H1 (cell line): ENCODE results near the gene PER2. TPM values are rescaled to one million over a fixed set of nuclear protein-coding genes. Genes with fewer than 3 reads are reported as not detected.
"Not testable (repeated sequence)": the region's sequence is repeated elsewhere in the genome, so short reads cannot be mapped to it uniquely, and the experiment has no call there.

Source experiments
- CTCF ChIA-PET: fragments of 300-600 bp; sonication (Branson Sonifier 250); formaldehyde crosslinking; loops from one replicate; lab custom pipeline; 2021; ENCODE audit not compliant: partially characterized antibody; lab: Charles Lee
- POLR2A ChIA-PET: fragments of 300-600 bp; sonication (Branson Sonifier 250); formaldehyde crosslinking; loops from one replicate; lab custom pipeline; 2021; ENCODE audit warnings: inconsistent platforms; ENCODE audit not compliant: partially characterized antibody; lab: Charles Lee
- DNase-seq, 2 experiments: peaks; one replicate each; pipeline versions ENCODE4 v3.0.0 to v3.0.0-alpha.2; 2010 to 2022; ENCODE audit warnings: low spot score in 2 of 2, low read depth in 1 of 2, mixed read lengths in 1 of 2
- FAIRE-seq: peaks from 2 replicates; lab custom pipeline; 2011; peaks lifted over from hg19 to GRCh38; lab: Jason Lieb, UNC
- H2AFZ ChIP-seq: 2 replicates; pipeline ENCODE4 v1.8.1; 2012; ENCODE audit warnings: low read length, inconsistent platforms
- H2AK5ac ChIP-seq: 2 replicates; pipeline ENCODE4 v1.6.1; 2013; ENCODE audit warnings: low read depth, low read length
- H2BK120ac ChIP-seq: replicated peaks from 2 replicates; pipeline ENCODE3; 2013; ENCODE audit warnings: low read depth, low read length, inconsistent platforms
- H2BK12ac ChIP-seq: 2 replicates; pipeline ENCODE4 v1.6.1; 2013; ENCODE audit warnings: low read depth, low read length
- H2BK15ac ChIP-seq: 2 replicates; pipeline ENCODE4 v1.6.1; 2013; ENCODE audit warnings: low read length
- H2BK20ac ChIP-seq: 2 replicates; pipeline ENCODE4 v1.6.1; 2013; ENCODE audit warnings: low read length
- H2BK5ac ChIP-seq: 2 replicates; pipeline ENCODE4 v1.6.1; 2013; ENCODE audit warnings: low read depth, low read length
- H3K14ac ChIP-seq: 2 replicates; pipeline ENCODE4 v1.6.1; 2013; ENCODE audit warnings: inconsistent platforms; ENCODE audit not compliant: insufficient read length
- H3K18ac ChIP-seq: 2 replicates; pipeline ENCODE4 v1.6.1; 2013; ENCODE audit warnings: low read length; ENCODE audit errors: extremely low read depth
- H3K23ac ChIP-seq: 2 replicates; pipeline ENCODE4 v1.6.1; 2013; ENCODE audit warnings: inconsistent platforms; ENCODE audit not compliant: insufficient read length
- H3K23me2 ChIP-seq: 2 replicates; pipeline ENCODE4 v1.6.1; 2013; ENCODE audit warnings: low read depth, low read length
- H3K27ac ChIP-seq: 2 replicates; pipeline ENCODE4 v1.6.1; 2011; ENCODE audit warnings: low read depth, low read length, inconsistent platforms
- H3K27me3 ChIP-seq, 4 experiments: replicated peaks in 1 of 4; 1 replicate in 1 of 4; 2 replicates in 3 of 4; pipeline versions ENCODE4 v1.6.1 to v1.8.1; 2011 to 2013; ENCODE audit warnings: low read length in 3 of 4, mild to moderate bottlenecking in 3 of 4, inconsistent platforms in 2 of 4, mixed read lengths in 2 of 4, moderate library complexity in 1 of 4; ENCODE audit not compliant: control insufficient read depth in 3 of 4, insufficient read depth in 3 of 4; ENCODE audit errors: extremely low read depth in 1 of 4
- H3K36me3 ChIP-seq, 4 experiments: 2 replicates each; pipeline versions ENCODE4 v1.6.1 to v1.8.1; 2011 to 2013; ENCODE audit warnings: mild to moderate bottlenecking in 4 of 4, low read length in 3 of 4, moderate library complexity in 2 of 4, control low read depth in 1 of 4, inconsistent platforms in 1 of 4; ENCODE audit not compliant: insufficient read depth in 4 of 4, control insufficient read depth in 2 of 4
- H3K4ac ChIP-seq: replicated peaks from 2 replicates; pipeline ENCODE3; 2013; ENCODE audit warnings: low read length, low read depth, mixed read lengths, inconsistent platforms; ENCODE audit not compliant: insufficient read length
- H3K4me1 ChIP-seq, 4 experiments: replicated peaks in 1 of 4; 1 replicate in 1 of 4; 2 replicates in 3 of 4; pipeline versions ENCODE4 v1.6.1 to v1.8.1; 2011 to 2013; ENCODE audit warnings: low read length in 3 of 4, inconsistent platforms in 2 of 4, mixed read lengths in 1 of 4; ENCODE audit not compliant: insufficient read depth in 4 of 4, control insufficient read depth in 3 of 4
- H3K4me2 ChIP-seq, 2 experiments: 2 replicates each; pipeline versions ENCODE4 v1.6.1 to v1.8.1; 2011 to 2013; ENCODE audit warnings: low read depth in 2 of 2, low read length in 2 of 2, control low read depth in 1 of 2, inconsistent platforms in 1 of 2, mild to moderate bottlenecking in 1 of 2; ENCODE audit not compliant: insufficient read depth in 1 of 2
- H3K4me3 ChIP-seq, 4 experiments: fragments of 200-600, 300-600 bp in 1 of 4; sonication (generic), shearing (Covaris generic), sonication (Bioruptor Twin) in 1 of 4; 2 replicates each; pipeline versions ENCODE4 v1.5.1 to v1.8.1; 2011 to 2016; ENCODE audit warnings: low read length in 4 of 4, low read depth in 3 of 4, control low read depth in 2 of 4, inconsistent platforms in 2 of 4, mild to moderate bottlenecking in 2 of 4, mixed read lengths in 1 of 4, moderate library complexity in 1 of 4; ENCODE audit not compliant: insufficient read depth in 2 of 4; ENCODE audit errors: extremely low read depth in 1 of 4
- H3K56ac ChIP-seq: replicated peaks from 2 replicates; pipeline ENCODE3; 2013; ENCODE audit warnings: low read depth, mild to moderate bottlenecking, mixed read lengths, low read length, inconsistent platforms; ENCODE audit not compliant: insufficient read length
- H3K79me1 ChIP-seq: 2 replicates; pipeline ENCODE4 v1.6.1; 2013; ENCODE audit warnings: low read depth, low read length, control low read depth
- H3K79me2 ChIP-seq, 2 experiments: 2 replicates each; pipeline versions ENCODE4 v1.6.1 to v1.8.1; 2012 to 2013; ENCODE audit warnings: low read length in 2 of 2, mild to moderate bottlenecking in 2 of 2, inconsistent platforms in 1 of 2; ENCODE audit not compliant: insufficient read depth in 2 of 2, control insufficient read depth in 1 of 2
- H3K9ac ChIP-seq, 4 experiments: replicated peaks in 1 of 4; 1 replicate in 1 of 4; 2 replicates in 3 of 4; pipeline versions ENCODE4 v1.6.1 to v1.8.1; 2011 to 2013; ENCODE audit warnings: low read depth in 3 of 4, low read length in 3 of 4, control low read depth in 2 of 4, mild to moderate bottlenecking in 2 of 4, moderate library complexity in 2 of 4, inconsistent platforms in 1 of 4; ENCODE audit errors: extremely low read depth in 1 of 4
- H3K9me3 ChIP-seq, 2 experiments: 2 replicates each; pipeline versions ENCODE4 v1.6.1 to v1.8.1; 2012 to 2013; ENCODE audit warnings: mild to moderate bottlenecking in 2 of 2, moderate library complexity in 2 of 2, control low read depth in 1 of 2, inconsistent platforms in 1 of 2, low read depth in 1 of 2, low read length in 1 of 2, mixed read lengths in 1 of 2; ENCODE audit not compliant: insufficient read depth in 2 of 2
- H4K20me1 ChIP-seq, 2 experiments: replicated peaks in 1 of 2; 2 replicates each; pipeline versions ENCODE3 to v1.8.1; 2011 to 2013; ENCODE audit warnings: inconsistent platforms in 2 of 2, low read length in 2 of 2, mild to moderate bottlenecking in 1 of 2; ENCODE audit not compliant: insufficient read depth in 2 of 2, control insufficient read depth in 1 of 2
- H4K5ac ChIP-seq: 2 replicates; pipeline ENCODE4 v1.6.1; 2013; ENCODE audit warnings: low read length, low read depth, mixed read lengths, inconsistent platforms; ENCODE audit not compliant: insufficient read length
- H4K8ac ChIP-seq: 2 replicates; pipeline ENCODE4 v1.8.0; 2013; ENCODE audit warnings: mild to moderate bottlenecking, moderate library complexity, low read length, inconsistent platforms; ENCODE audit not compliant: insufficient read depth; ENCODE audit errors: extremely low read depth
- H4K91ac ChIP-seq: replicated peaks from 2 replicates; pipeline ENCODE3; 2013; ENCODE audit warnings: low read length, mixed read lengths, inconsistent platforms; ENCODE audit not compliant: insufficient read length
- WGBS, 2 experiments: shearing (Covaris generic) in 1 of 2; methylation state at CpG; one replicate each; pipeline versions ENCODE4 v1.1.6 to v1.1.7; 2013 to 2015; ENCODE audit warnings: low lambda C conversion rate in 2 of 2, mixed read lengths in 2 of 2, inconsistent platforms in 1 of 2, low coverage in 1 of 2, missing lambda C conversion rate in 1 of 2; ENCODE audit not compliant: insufficient replicate concordance in 2 of 2, insufficient coverage in 1 of 2, insufficient read length in 1 of 2; ENCODE audit errors: extremely low coverage in 1 of 2, missing lambda C conversion rate in 1 of 2; 5-methylcytosine and 5-hydroxymethylcytosine counted together
- polyA plus RNA-seq, 7 experiments: library from polyadenylated mRNA; depleted of rRNA in 3 of 7; stranded (reverse) in 5 of 7; unstranded in 2 of 7; fragments of >200 nt in 5 of 7; fragments of 200-250 nt in 2 of 7; gene quantifications; 1 replicate in 5 of 7; 2 replicates in 1 of 7; 4 replicates in 1 of 7; pipeline versions ENCODE4 v1.2.1 to v1.2.3, GENCODE V29; 2011 to 2013; ENCODE audit warnings: missing spikeins in 2 of 7, mixed read lengths in 2 of 7
- total RNA-seq: library from RNA; stranded (reverse); fragmentation: NEBNext Ultra II Directional; extraction: Animal tissue kit (Norgen Biotek cat#: 25700); gene quantifications from 2 replicates; pipeline ENCODE4 v1.2.1, GENCODE V29; 2021

Gene PER2
- total and polyA plus RNA-seq, 2 of the 8 experiments (the other 6 are each of a cell fraction or from before 2014, with no cell fraction given), result 0.91 to 5.5 TPM

GRCh38 chr2:238271686-238272085 lies 16.7 kb downstream of the PER2 start:
- H3K4me3 ChIP-seq, H3K4ac ChIP-seq, DNase-seq, H2BK20ac ChIP-seq, H3K23me2 ChIP-seq, H3K14ac ChIP-seq, H4K91ac ChIP-seq, H3K79me2 ChIP-seq, POLR2A ChIA-PET, H4K20me1 ChIP-seq, H4K5ac ChIP-seq, H2BK120ac ChIP-seq, H4K8ac ChIP-seq, H2BK12ac ChIP-seq, H2BK15ac ChIP-seq, H3K27me3 ChIP-seq, H3K79me1 ChIP-seq, H3K4me2 ChIP-seq, H3K9me3 ChIP-seq, FAIRE-seq, H3K36me3 ChIP-seq, H3K4me1 ChIP-seq, H2BK5ac ChIP-seq, H3K27ac ChIP-seq, H3K56ac ChIP-seq, H2AFZ ChIP-seq, H3K23ac ChIP-seq, H3K9ac ChIP-seq, H2AK5ac ChIP-seq, H3K18ac ChIP-seq: not testable (repeated sequence)
- CTCF ChIA-PET, result interaction anchor here (4.6 to 18.9 kb wide), 3 partner anchors 11 to 17 kb away, joined by 23 to 298 read pairs (median 32); partner anchors contain the start of gene PER2
- WGBS, 2 experiments, result 96% methylated on average over 8 of the region's 8 CpGs; no CpG with 5 or more reads in 1 of the 2 experiments
